Activated T-cell treated with anti-CD3 and anti-CD28 coated beads, Interleukin-2, amount 50 U/mL, for 72 hours (primary cell): ENCODE results near the gene CD14. TPM values are rescaled to one million over a fixed set of nuclear protein-coding genes. Genes with fewer than 3 reads are reported as not detected.

ENCODE experiments used
- total RNA-seq, 2 donors: library from RNA; stranded (reverse); gene quantifications; one replicate each; pipeline ENCODE4 v1.2.3, GENCODE V29; 2022

The CD14 gene
- total RNA-seq, 2 donors from 2014 or later, result 0.41 TPM; not detected in 1

Other genes starting within 250 kb of the CD14 start
- gene ANKHD1, start 231.3 kb downstream of the CD14 start, total RNA-seq, result 100 to 1,000 TPM; 122 to 140 TPM
- 10 to 100 TPM; 14.4 to 16.8 TPM for gene EIF4EBP3, start 85.5 kb downstream of the CD14 start, total RNA-seq
- 10 to 100 TPM; 50.8 to 61.1 TPM for gene SRA1, start 75.7 kb downstream of the CD14 start, total RNA-seq
- gene APBB3, start 68.6 kb downstream of the CD14 start, total RNA-seq, result 10 to 100 TPM; 33.8 to 38.2 TPM
- 10 to 100 TPM; 52.7 to 69.3 TPM for gene SLC35A4, start 68.3 kb downstream of the CD14 start, total RNA-seq
- gene TMCO6, start 6.3 kb upstream of the CD14 start, total RNA-seq, result 10 to 100 TPM; 31.8 to 35.0 TPM
- gene NDUFA2, start 14.5 kb upstream of the CD14 start, total RNA-seq, result 10 to 100 TPM; 43.3 to 51.6 TPM
- gene IK, start 14.7 kb upstream of the CD14 start, total RNA-seq, result 100 to 1,000 TPM; 121 to 129 TPM
- 10 to 100 TPM; 24.3 to 30.2 TPM for gene WDR55, start 31.7 kb upstream of the CD14 start, total RNA-seq
- gene DND1, start 40.4 kb upstream of the CD14 start, total RNA-seq, result 1 to 10 TPM; 3.7 to 4.6 TPM
- 10 to 100 TPM; 78.4 to 85.1 TPM for gene HARS1, start 58.2 kb upstream of the CD14 start, total RNA-seq
- gene HARS2, start 58.3 kb upstream of the CD14 start, total RNA-seq, result 10 to 100 TPM; 31.2 to 31.3 TPM
- gene ZMAT2, start 67.3 kb upstream of the CD14 start, total RNA-seq, result 10 to 100 TPM; 44.9 to 53.7 TPM
- gene PCDHA1, start 153.0 kb upstream of the CD14 start, total RNA-seq, result not detected
- not detected for gene PCDHA2, start 161.7 kb upstream of the CD14 start, total RNA-seq
- not detected for gene PCDHA3, start 167.9 kb upstream of the CD14 start, total RNA-seq
- gene PCDHA4, start 173.9 kb upstream of the CD14 start, total RNA-seq, result not detected
- gene PCDHA5, start 188.4 kb upstream of the CD14 start, total RNA-seq, result not detected
- not detected for gene PCDHA6, start 194.8 kb upstream of the CD14 start, total RNA-seq
- gene PCDHA7, start 201.1 kb upstream of the CD14 start, total RNA-seq, result not detected
- not detected for gene PCDHA8, start 208.0 kb upstream of the CD14 start, total RNA-seq
- not detected for gene PCDHA9, start 215.2 kb upstream of the CD14 start, total RNA-seq
- gene PCDHA10, start 222.7 kb upstream of the CD14 start, total RNA-seq, result not detected
- not detected for gene PCDHA11, start 235.8 kb upstream of the CD14 start, total RNA-seq
- gene PCDHA12, start 242.1 kb upstream of the CD14 start, total RNA-seq, result not detected
- gene PCDHA13, start 248.9 kb upstream of the CD14 start, total RNA-seq, result not detected